GM04504 (cell line): ENCODE results near the gene PPL.

Source experiments
- DNase-seq: peaks from one replicate; pipeline ENCODE4 v3.0.0-alpha.2; 2012; ENCODE audit warnings: low read depth

Gene PPL

DNA sequence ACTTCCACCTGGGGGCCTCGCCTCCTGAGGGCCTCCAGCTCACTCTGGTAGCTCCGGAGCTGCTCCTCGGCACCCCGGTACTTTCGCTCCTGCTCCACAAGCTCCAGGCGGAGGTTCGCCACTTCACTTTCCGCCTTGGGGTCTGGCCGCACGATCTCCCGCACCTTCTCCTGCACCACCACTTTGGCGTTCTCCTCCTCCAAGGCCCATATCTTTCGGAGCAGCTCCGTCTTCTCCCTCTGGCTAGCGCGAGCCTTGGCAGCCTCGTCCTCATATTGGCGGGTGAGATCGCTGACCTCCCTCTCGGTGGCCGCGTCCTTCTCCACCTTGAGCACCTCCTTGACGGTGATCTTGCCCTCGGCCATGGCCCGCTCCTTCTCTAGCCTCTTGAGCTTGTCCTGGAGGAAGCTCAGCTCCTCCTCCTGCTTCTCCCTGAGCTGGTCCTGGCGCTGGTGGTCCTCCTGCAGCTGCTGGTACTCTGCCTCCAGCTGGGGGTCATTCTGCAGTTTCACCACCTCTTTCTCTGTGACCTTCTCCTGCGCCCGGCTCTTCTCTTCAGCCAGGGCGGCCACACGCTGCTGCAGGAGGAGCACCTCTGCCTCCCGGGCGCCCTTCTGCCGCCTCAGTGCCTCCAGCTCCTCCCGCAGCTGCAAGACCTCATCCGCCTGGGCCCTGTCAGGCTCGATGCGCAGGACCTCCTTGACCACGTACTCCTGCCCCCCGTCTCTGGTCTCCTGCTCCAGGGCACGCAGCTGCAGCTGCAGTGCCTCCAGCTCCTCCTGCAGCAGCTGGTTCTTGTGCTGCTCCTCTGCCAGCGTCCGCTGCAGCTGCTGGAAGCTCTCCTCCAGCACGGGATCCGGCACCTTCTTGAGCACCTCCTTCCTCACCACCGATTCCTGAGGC lies 51.7 kb downstream of the PPL start:
- no peak for DNase-seq

DNA sequence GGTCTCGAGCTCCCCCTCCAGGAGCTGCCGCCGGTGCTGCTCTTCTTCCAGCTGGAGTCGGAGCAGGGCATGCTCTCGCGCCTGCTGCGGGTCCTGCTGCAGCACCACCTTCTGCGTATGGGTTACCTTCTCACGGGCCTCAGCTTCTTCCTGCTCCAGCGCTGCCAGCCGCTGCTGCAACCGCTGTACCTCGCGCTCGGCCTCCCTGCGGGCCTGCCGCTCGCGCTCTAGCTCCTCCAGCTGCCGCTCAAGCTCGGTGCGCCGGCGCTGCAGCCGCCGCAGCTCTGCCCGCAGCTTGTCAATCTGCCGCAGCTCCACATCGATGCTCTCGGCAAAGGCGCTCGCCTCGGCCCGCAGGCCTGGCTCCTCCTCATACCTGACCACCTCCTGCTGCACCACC lies 52.7 kb downstream of the PPL start:
- no peak for DNase-seq

DNA sequence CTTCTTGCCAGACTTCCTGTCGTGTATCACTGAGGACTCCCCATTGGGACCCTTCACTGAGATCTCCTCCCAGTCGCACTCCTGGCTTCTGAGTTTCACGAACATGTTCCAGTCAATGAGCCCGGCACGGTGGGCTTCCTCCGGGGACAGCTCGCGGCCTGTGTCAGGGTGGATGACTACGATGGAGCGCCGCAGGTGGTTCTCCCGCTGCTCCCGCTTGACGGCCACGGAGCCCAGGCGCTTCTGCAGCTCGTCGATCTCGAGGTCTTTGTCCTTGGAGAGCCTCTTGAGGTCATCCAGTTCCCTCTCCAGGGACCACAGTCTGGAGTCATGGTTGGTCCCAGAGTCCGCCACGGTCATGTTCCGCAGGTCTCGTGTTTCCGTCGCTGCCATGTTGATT lies 53.4 kb downstream of the PPL start:
- no peak for DNase-seq

DNA sequence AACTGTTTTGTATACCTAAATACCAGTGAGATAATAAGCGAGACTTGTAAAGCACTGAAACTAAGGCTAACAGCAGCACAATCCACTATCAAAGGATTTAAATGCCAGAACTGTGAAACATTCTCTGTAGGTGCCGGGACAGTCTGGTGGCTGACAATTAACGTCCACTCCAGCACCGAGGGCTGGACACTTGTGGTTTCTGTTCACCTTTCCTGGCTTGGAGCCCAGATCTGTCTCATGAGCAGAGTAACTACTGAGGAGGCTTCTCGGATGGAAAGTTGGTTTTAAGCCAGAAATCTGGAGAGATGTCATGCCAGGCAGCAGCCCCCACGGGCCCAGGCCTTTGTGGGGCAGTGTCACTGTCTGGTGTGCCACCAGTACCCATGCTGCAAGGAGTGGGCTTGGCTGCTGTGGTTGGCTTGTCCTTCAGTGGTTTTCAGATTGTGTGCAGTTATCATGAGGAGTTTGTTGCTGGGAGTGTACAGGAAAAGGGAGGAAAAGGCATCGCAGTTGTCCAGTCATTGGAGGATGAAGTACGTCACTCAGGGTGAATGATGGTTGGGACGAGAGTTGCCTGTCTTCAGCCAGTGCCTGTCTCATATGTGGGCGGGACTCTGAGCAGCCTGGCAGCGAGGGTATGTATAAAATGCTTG lies 54.2 kb downstream of the PPL start:
- DNase-seq, result no peak

DNA sequence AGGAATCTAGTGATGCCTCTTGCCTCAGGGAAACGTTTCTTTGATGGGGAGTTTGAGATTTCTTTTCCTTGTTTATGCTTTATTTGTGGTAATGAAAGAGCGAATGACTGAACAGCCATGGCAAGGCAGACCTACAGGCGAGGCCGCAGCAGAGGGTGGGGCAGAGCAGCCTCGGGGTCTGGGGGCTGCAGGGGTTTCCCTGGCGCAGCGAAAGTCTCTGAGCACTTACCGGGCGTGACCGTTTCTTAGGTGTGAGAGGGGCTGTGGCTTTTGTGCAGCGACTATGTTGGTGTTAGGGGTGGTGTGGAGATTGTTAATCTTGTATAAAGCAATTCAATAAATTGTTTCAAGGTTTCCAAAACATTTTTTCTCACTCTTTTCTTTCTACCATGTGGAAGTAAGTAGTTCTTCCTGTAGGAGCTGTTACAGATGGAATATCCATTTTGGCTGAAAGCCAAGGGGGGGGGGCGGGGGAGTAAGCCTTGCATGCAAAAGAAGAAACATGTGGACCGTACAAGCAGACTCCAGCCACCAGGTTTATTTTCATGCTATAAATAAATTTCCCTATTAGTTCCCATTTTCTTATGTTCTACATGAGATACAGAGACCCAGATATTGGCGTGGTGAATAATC lies 54.8 kb downstream of the PPL start:
- DNase-seq, result peak; percentile 54

GRCh38 chr16:4880006-4880580 lies 56.9 kb downstream of the PPL start:
- no peak for DNase-seq

- no peak for DNase-seq
These were observed 57.9 kb downstream of the PPL start for GRCh38 chr16:4879049-4879448.

DNA sequence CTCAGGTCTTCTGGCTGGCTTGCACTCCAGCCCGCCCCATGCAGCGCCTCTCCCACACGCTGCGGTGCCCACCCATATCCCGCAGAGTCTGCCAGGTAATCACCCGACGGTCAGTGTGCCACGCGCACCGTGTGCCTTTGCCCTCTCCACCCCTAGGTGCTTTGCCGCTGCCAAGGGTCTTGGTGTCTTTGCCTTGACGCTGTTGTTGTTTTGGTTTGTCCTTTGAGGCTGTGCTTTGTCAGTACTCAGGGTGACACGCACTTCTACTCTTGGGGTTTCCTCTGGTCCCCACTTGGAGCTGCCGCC lies 59.6 kb downstream of the PPL start:
- DNase-seq, result no peak

- no peak for DNase-seq
These were observed 60.1 kb downstream of the PPL start for GRCh38 chr16:4876646-4877379.

- DNase-seq, result no peak
These were observed 62.3 kb downstream of the PPL start for GRCh38 chr16:4874666-4875065.

DNA sequence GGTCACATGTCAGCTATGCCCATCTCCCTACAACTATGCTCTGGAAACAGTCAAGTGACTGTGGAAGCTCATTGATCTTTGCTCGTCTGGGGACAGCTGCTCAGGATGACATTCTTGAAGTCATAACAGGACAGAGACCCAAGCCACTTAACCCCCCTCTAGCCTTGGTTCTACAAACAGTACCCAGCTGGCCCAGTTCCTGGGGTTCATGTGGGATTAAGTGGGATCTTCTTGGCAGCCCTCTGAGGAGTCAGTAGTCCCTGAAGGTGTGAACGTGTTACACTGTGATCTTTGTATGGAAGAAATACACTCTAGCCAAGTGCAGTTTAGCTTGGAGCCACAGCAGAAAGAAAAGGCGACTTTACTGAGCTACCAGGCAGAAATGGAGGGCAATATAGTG lies 63.9 kb downstream of the PPL start:
- DNase-seq, result no peak

DNA sequence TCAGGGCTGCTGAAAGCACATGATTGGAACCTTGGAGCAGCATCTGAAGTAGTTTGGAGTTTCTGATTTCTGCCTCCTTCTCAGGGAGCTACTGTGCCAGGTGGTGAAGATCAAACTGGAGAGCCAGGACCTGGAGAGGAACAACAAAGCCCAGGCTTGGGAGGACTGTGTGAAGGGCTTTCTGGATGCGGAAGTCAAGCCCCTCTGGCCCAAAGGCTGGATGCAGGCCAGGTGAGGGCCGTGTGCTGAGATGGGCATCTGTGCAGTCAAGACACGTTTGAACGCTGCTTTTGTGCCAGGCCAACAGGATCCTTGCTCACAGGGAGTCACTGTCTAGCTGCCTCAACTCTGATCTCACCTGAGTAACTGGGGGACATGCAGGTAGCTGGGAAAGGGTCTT lies 65.9 kb downstream of the PPL start:
- DNase-seq, result no peak

GRCh38 chr16:4870138-4870671 lies 66.7 kb downstream of the PPL start:
- DNase-seq, result no peak

DNA sequence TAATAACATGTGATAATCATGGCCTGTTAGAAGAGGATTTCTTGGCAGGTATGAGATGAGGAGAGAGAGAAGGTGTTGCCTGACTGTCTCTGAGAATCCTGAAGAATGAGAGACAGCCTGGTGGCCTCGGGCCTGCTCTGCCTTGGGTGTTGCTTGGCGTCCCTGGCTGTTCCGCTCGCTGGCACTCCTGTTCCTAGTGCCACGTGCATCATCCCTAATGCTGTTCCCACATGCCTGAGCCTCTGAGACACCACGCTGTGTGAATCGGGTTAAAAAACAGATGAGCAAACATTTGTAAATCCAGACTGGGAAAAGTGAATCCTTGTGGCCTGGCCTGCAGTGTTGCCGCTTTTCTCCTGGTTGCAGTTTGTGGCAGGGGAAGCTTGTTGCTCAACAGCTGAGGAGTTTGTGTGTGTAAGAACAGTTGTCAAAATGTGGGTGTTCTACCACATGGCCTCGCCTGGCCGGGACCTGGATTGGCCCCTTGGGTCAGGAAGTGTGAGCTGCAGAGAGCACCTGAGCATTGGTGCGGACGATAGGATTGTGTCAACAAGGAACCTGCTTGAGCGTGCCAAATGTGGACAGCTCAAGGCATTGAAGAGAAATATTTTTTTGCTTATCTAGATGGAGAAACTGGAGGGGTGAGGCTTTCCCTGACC lies 67.7 kb downstream of the PPL start:
- DNase-seq, result no peak

DNA sequence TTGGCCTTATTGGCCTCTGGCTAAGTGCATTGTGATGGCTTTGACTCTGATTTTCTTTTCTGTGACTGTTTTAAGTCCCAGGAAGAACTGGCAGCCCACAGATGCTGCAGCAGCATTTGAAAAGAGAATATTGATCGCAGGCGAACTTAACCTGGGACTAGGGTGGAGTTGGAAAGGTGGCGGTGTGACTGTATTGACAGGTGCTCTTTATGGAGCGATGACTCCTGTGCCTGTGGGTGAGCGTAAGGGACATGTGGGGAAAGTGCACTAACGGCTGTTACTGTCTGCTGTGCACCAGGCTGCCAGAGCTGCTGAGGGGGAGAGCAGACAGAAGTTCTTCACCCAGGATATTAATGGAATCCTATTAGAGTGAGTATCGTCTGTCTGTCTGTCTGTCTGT lies 68.4 kb downstream of the PPL start:
- no peak for DNase-seq

GRCh38 chr16:4868026-4868425 lies 68.9 kb downstream of the PPL start:
- no peak for DNase-seq

DNA sequence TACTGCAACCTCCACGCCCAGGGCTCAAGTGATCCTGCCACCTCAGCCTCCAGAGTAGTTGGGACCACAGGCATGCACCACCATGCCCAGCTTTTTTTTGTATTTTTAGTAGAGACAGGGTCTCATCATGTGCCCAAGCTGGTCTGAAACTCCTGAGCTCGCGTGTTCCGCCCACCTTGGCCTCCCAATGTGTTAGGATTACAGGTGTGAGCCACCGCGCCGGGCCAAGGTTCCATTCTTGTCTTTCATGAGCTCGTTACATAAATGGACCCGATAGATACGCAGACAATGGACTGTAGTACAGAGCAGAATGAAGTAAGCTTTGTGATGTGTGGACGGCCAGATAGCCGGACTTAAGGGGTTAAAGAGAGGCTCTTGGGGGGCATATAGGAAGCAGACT lies 70.4 kb downstream of the PPL start:
- DNase-seq, result no peak

DNA sequence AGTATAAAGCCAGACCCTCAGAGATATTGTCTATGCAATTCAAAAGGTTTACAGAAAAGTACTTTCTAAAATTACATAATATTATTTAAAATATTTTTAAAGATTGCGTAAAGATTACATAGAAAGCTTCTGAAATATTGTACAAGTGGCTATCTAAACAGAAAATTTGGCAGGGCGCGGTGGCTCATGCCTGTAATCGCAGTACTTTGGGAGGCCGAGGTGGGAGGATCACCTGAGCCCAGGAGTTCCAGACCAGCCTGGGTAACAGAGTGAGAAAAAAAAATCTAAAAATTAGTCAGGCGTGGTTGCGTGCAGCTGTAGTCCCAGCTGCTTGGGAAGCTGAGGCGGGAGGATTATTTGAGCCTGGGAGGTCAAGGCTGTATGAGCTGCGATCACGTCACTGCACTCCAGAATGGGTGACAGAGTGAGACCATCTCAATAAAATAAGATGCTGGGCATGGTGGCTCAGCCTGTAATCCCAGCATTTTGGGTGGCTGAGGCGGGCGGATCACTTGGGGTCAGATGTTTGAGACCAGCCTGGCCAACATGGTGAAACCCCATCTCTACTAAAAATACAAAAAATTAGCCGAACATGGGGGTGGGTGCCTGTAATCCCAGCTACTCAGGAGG lies 71.6 kb downstream of the PPL start:
- DNase-seq, result no peak

- no peak for DNase-seq
These were observed 72.2 kb downstream of the PPL start for GRCh38 chr16:4864728-4865127.

DNA sequence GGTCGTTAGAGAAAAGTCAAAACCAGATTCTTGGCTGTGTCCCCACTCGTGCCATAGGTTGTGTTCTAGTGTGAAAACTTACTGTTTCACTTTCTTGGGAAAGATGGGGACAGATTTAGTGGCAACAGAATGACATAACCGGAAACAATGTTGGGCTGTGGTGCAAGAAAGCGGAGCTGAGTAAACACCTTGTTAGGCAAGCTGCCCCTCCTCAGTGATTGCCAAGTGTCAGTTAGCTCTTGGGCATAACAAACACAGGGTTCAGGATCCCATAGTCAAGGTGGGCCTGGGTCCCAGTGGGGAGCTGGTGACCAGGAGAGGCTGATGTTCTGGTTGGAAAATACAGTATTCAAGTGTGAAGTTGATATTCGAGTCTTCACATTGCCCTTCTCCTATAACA lies 74.3 kb downstream of the PPL start:
- peak; percentile 9 for DNase-seq

- no peak for DNase-seq
These were observed 76.1 kb downstream of the PPL start for GRCh38 chr16:4860727-4861342.
